Activated CD4-positive, alpha-beta T cell treated with anti-CD3 and anti-CD28 coated beads for 4 hours (primary cell): Measurements from ENCODE around the gene SHLD1.
"Not testable (repeated sequence)": the region's sequence is repeated elsewhere in the genome, so short reads cannot be mapped to it uniquely, and the experiment has no call there.

Experiments
- DNase-seq, 2 donors: peaks; one replicate each; pipeline ENCODE4 v3.0.0-alpha.2; 2020

SHLD1 gene

GRCh38 chr20:5749952-5750779 is at the start of gene SHLD1:
TSS of gene SHLD1 (plus strand) at chr20:5750401. CDS start at chr20:5772866, 22,465 bp downstream.
- peak; percentile 79 to 81 for DNase-seq

- DNase-seq: not testable (repeated sequence)
These were observed 47.9 kb upstream of the SHLD1 start for GRCh38 chr20:5702339-5702738.

- DNase-seq: no peak
These were observed 46.5 kb upstream of the SHLD1 start for GRCh38 chr20:5703681-5704101.

GRCh38 chr20:5705827-5706226 is 44.4 kb upstream of the SHLD1 start:
- no peak for DNase-seq

- DNase-seq: no peak
These were observed 43.4 kb upstream of the SHLD1 start for GRCh38 chr20:5706797-5707196.

- DNase-seq: no peak
These were observed 39.6 kb upstream of the SHLD1 start for GRCh38 chr20:5710551-5710950.

- peak; percentile 69 to 72 for DNase-seq
These were observed 35.8 kb upstream of the SHLD1 start for GRCh38 chr20:5714261-5715041.

GRCh38 chr20:5715071-5715841 is 34.9 kb upstream of the SHLD1 start:
- no peak for DNase-seq

- DNase-seq: no peak
These were observed 33.2 kb upstream of the SHLD1 start for GRCh38 chr20:5716953-5717352.

GRCh38 chr20:5718896-5719595 is 31.2 kb upstream of the SHLD1 start:
- DNase-seq: no peak

- no peak for DNase-seq
These were observed 30.3 kb upstream of the SHLD1 start for GRCh38 chr20:5719861-5720403.

GRCh38 chr20:5720696-5721095 is 29.5 kb upstream of the SHLD1 start:
- no peak for DNase-seq

- DNase-seq: not testable (repeated sequence)
These were observed 28.8 kb upstream of the SHLD1 start for GRCh38 chr20:5721356-5721755.

GRCh38 chr20:5722927-5723326 is 27.3 kb upstream of the SHLD1 start:
- DNase-seq: no peak

GRCh38 chr20:5725183-5725463 is 25.1 kb upstream of the SHLD1 start:
- DNase-seq: not testable (repeated sequence)

- no peak for DNase-seq
These were observed 23.1 kb upstream of the SHLD1 start for GRCh38 chr20:5727018-5727515.

- no peak for DNase-seq
These were observed 20.9 kb upstream of the SHLD1 start for GRCh38 chr20:5729348-5729747.

GRCh38 chr20:5730131-5730530 is 20.1 kb upstream of the SHLD1 start:
- DNase-seq: no peak

GRCh38 chr20:5731753-5732366 is 18.3 kb upstream of the SHLD1 start:
- DNase-seq: no peak

GRCh38 chr20:5734602-5735001 is 15.6 kb upstream of the SHLD1 start:
- DNase-seq: no peak

- DNase-seq: no peak
These were observed 14.2 kb upstream of the SHLD1 start for GRCh38 chr20:5735845-5736510.
